ENCODE results near the gene PLEKHA5. TPM values are rescaled to one million over a fixed set of nuclear protein-coding genes. Genes with fewer than 3 reads are reported as not detected.

The PLEKHA5 gene
- total and polyA plus RNA-seq, 2 experiments from 2014 or later, result 82.8 to 112 TPM

- no peak overlapping the region for H3K4me2 ChIP-seq
- no peak overlapping the region for H3K27ac ChIP-seq (ENCODE audit: low read depth)
- peaks cover 6% of the 10 kb centered on the region for H4K20me1 ChIP-seq (replicated peaks; ENCODE audit: insufficient read depth)
- Mint-ChIP-seq H3K27ac (no peak overlapping the region), H3K36me3 (ENCODE audit: low read depth) (peaks cover 3% of the 10 kb centered on the region; the same call in 1 of the 3 replicates), H3K9me3 (no peaks in the 10 kb centered on the region), H3K27me3 (ENCODE audit: insufficient read depth, low read depth, poor library complexity) (peaks cover 1% of the 10 kb centered on the region), H3K4me3 (no peak overlapping the region), H3K4me1 (peaks cover 26% of the 10 kb centered on the region)
- no peaks in the 10 kb centered on the region for H3F3A ChIP-seq (replicated peaks; ENCODE audit: low read depth)
- ATAC-seq (no peak), DNase-seq (ENCODE audit: low spot score) (no peak)
- H3K4me1 ChIP-seq (ENCODE audit: insufficient read depth), result peaks cover 10% of the 10 kb centered on the region
- H3K9me2 ChIP-seq (ENCODE audit: insufficient read depth), result no peaks in the 10 kb centered on the region
- H3K36me3 ChIP-seq (ENCODE audit: insufficient read depth), result no peaks in the 10 kb centered on the region
- no peak overlapping the region for H3K4me3 ChIP-seq
- H3K79me2 ChIP-seq (replicated peaks; ENCODE audit: insufficient read depth), result peaks cover 100% of the 10 kb centered on the region
- H2AFZ ChIP-seq, result no peak overlapping the region
- H3K27me3 ChIP-seq (ENCODE audit: insufficient read depth), result no peaks in the 10 kb centered on the region
- TF ChIP-seq CREB1 (CRISPR knock-in tag; IDR thresholded peaks at IDR 0.05; ENCODE audit: low read depth) (no peak), POLR2AphosphoS5 (IDR thresholded peaks at IDR 0.05; ENCODE audit: low read depth) (no peak)
- TF ChIP-seq, protein P1, sequence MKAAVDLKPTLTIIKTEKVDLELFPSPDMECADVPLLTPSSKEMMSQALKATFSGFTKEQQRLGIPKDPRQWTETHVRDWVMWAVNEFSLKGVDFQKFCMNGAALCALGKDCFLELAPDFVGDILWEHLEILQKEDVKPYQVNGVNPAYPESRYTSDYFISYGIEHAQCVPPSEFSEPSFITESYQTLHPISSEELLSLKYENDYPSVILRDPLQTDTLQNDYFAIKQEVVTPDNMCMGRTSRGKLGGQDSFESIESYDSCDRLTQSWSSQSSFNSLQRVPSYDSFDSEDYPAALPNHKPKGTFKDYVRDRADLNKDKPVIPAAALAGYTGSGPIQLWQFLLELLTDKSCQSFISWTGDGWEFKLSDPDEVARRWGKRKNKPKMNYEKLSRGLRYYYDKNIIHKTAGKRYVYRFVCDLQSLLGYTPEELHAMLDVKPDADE (IDR thresholded peaks at IDR 0.05), result no peak
Measured at GRCh38 chr12:19158923-19159322, 29.4 kb downstream of the PLEKHA5 start.

DNA sequence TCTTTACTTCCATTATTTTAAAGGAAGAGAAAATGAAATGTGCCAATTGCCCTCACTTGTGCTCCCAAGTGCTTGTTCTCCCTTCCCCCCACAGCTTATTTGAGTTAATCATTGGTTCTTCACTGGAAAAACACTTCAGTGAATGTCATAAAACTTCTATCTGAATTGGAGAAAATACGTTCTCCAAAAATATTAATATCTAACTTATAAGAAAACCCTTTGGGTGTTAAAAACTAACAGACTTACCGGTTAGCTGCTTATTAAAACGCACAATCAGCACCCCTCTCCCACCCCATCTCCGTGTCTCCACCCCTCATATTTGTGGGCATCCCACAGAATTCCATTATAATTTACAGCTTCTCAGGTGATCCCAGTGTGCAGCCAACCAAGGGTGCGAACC, 31.7 kb downstream of the PLEKHA5 start:
- Histone ChIP-seq H3K9me2 (ENCODE audit: insufficient read depth) (no peaks in the 10 kb centered on the region), H3K4me3 (no peak overlapping the region), H2AFZ (no peak overlapping the region), H3K36me3 (ENCODE audit: insufficient read depth) (no peaks in the 10 kb centered on the region), H3K4me1 (ENCODE audit: insufficient read depth) (peaks cover 16% of the 10 kb centered on the region), H3K4me2 (no peak overlapping the region), H3K27ac (ENCODE audit: low read depth) (no peak overlapping the region), H3F3A (replicated peaks; ENCODE audit: low read depth) (no peaks in the 10 kb centered on the region), H3K27me3 (ENCODE audit: insufficient read depth) (no peaks in the 10 kb centered on the region), H4K20me1 (replicated peaks; ENCODE audit: insufficient read depth) (peaks cover 6% of the 10 kb centered on the region), H3K79me2 (replicated peaks; ENCODE audit: insufficient read depth) (peaks cover 100% of the 10 kb centered on the region)
- Mint-ChIP-seq H3K36me3 (ENCODE audit: low read depth) (peaks cover 8% of the 10 kb centered on the region; the same call in 1 of the 3 replicates), H3K4me3 (no peak overlapping the region), H3K9me3 (no peaks in the 10 kb centered on the region), H3K4me1 (peaks cover 29% of the 10 kb centered on the region), H3K27me3 (ENCODE audit: insufficient read depth, low read depth, poor library complexity) (peaks cover 3% of the 10 kb centered on the region), H3K27ac (no peak overlapping the region)
- no peak for TF ChIP-seq NANOG (IDR thresholded peaks at IDR 0.05; ENCODE audit: borderline replicate concordance)
- ATAC-seq (no peak), DNase-seq (ENCODE audit: low spot score) (no peak)

GRCh38 chr12:19165451-19165850, 35.9 kb downstream of the PLEKHA5 start:
- peaks cover 100% of the 10 kb centered on the region for H3K79me2 ChIP-seq (replicated peaks; ENCODE audit: insufficient read depth)
- Mint-ChIP-seq H3K27ac (no peak overlapping the region; the same call in 1 of the 2 replicates), H3K9me3 (no peaks in the 10 kb centered on the region), H3K36me3 (ENCODE audit: low read depth) (peaks cover 5% of the 10 kb centered on the region; the same call in 1 of the 3 replicates), H3K4me1 (peaks cover 52% of the 10 kb centered on the region), H3K27me3 (ENCODE audit: insufficient read depth, low read depth, poor library complexity) (peaks cover 4% of the 10 kb centered on the region), H3K4me3 (no peak overlapping the region)
- ATAC-seq (peak; percentile 29; the same call in 1 of the 3 replicates), DNase-seq (ENCODE audit: low spot score) (peak; percentile 34)
- no peaks in the 10 kb centered on the region for H3K36me3 ChIP-seq (ENCODE audit: insufficient read depth)
- H2AFZ ChIP-seq, result no peak overlapping the region
- H4K20me1 ChIP-seq (replicated peaks; ENCODE audit: insufficient read depth), result peaks cover 22% of the 10 kb centered on the region
- H3K4me2 ChIP-seq, result peak overlapping the region; percentile 46; the same call in 1 of the 2 replicates
- H3K9me2 ChIP-seq (ENCODE audit: insufficient read depth), result no peaks in the 10 kb centered on the region
- no peaks in the 10 kb centered on the region for H3K27me3 ChIP-seq (ENCODE audit: insufficient read depth)
- H3K4me1 ChIP-seq (ENCODE audit: insufficient read depth), result peaks cover 48% of the 10 kb centered on the region
- H3K4me3 ChIP-seq, result no peak overlapping the region
- H3F3A ChIP-seq (replicated peaks; ENCODE audit: low read depth), result no peaks in the 10 kb centered on the region
- no peak overlapping the region for H3K27ac ChIP-seq (ENCODE audit: low read depth)
- TF ChIP-seq, protein P2, sequence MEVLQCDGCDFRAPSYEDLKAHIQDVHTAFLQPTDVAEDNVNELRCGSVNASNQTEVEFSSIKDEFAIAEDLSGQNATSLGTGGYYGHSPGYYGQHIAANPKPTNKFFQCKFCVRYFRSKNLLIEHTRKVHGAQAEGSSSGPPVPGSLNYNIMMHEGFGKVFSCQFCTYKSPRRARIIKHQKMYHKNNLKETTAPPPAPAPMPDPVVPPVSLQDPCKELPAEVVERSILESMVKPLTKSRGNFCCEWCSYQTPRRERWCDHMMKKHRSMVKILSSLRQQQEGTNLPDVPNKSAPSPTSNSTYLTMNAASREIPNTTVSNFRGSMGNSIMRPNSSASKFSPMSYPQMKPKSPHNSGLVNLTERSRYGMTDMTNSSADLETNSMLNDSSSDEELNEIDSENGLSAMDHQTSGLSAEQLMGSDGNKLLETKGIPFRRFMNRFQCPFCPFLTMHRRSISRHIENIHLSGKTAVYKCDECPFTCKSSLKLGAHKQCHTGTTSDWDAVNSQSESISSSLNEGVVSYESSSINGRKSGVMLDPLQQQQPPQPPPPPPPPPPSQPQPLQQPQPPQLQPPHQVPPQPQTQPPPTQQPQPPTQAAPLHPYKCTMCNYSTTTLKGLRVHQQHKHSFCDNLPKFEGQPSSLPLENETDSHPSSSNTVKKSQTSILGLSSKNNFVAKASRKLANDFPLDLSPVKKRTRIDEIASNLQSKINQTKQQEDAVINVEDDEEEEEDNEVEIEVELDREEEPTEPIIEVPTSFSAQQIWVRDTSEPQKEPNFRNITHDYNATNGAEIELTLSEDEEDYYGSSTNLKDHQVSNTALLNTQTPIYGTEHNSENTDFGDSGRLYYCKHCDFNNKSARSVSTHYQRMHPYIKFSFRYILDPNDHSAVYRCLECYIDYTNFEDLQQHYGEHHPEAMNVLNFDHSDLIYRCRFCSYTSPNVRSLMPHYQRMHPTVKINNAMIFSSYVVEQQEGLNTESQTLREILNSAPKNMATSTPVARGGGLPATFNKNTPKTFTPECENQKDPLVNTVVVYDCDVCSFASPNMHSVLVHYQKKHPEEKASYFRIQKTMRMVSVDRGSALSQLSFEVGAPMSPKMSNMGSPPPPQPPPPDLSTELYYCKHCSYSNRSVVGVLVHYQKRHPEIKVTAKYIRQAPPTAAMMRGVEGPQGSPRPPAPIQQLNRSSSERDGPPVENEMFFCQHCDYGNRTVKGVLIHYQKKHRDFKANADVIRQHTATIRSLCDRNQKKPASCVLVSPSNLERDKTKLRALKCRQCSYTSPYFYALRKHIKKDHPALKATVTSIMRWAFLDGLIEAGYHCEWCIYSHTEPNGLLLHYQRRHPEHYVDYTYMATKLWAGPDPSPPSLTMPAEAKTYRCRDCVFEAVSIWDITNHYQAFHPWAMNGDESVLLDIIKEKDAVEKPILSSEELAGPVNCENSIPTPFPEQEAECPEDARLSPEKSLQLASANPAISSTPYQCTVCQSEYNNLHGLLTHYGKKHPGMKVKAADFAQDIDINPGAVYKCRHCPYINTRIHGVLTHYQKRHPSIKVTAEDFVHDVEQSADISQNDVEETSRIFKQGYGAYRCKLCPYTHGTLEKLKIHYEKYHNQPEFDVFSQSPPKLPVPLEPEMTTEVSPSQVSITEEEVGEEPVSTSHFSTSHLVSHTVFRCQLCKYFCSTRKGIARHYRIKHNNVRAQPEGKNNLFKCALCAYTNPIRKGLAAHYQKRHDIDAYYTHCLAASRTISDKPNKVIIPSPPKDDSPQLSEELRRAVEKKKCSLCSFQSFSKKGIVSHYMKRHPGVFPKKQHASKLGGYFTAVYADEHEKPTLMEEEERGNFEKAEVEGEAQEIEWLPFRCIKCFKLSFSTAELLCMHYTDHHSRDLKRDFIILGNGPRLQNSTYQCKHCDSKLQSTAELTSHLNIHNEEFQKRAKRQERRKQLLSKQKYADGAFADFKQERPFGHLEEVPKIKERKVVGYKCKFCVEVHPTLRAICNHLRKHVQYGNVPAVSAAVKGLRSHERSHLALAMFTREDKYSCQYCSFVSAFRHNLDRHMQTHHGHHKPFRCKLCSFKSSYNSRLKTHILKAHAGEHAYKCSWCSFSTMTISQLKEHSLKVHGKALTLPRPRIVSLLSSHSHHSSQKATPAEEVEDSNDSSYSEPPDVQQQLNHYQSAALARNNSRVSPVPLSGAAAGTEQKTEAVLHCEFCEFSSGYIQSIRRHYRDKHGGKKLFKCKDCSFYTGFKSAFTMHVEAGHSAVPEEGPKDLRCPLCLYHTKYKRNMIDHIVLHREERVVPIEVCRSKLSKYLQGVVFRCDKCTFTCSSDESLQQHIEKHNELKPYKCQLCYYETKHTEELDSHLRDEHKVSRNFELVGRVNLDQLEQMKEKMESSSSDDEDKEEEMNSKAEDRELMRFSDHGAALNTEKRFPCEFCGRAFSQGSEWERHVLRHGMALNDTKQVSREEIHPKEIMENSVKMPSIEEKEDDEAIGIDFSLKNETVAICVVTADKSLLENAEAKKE (CRISPR knock-in tag; IDR thresholded peaks at IDR 0.05), result no peak
- TF ChIP-seq EZH2phosphoT487 (IDR thresholded peaks at IDR 0.05; ENCODE audit: unreplicated experiment) (no peak), ZNF331 (CRISPR knock-in tag; IDR thresholded peaks at IDR 0.05; ENCODE audit: low read depth) (no peak), CREB1 (CRISPR knock-in tag; IDR thresholded peaks at IDR 0.05; ENCODE audit: low read depth) (no peak), NANOG (IDR thresholded peaks at IDR 0.05; ENCODE audit: borderline replicate concordance) (no peak), JUNB (IDR thresholded peaks at IDR 0.05; ENCODE audit: unreplicated experiment) (no peak), STAT1 (IDR thresholded peaks at IDR 0.05; ENCODE audit: unreplicated experiment) (no peak)

Data from GM23338 (cell line).